Colon (tissue), 2 donors: ENCODE measurements around the gene SHLD2.
A peak's percentile ranks its signal among the peaks of the same experiment; 100 is the strongest.
"Not testable (repeated sequence)": the region's sequence is repeated elsewhere in the genome, so short reads cannot be mapped to it uniquely, and the experiment has no call there.

Experiments
- FAIRE-seq: peaks from 2 replicates; lab custom pipeline; 2012; peaks lifted over from hg19 to GRCh38; lab: Jason Lieb, UNC
- donor health status: control.
- donor health status: control.

SHLD2 gene

DNA sequence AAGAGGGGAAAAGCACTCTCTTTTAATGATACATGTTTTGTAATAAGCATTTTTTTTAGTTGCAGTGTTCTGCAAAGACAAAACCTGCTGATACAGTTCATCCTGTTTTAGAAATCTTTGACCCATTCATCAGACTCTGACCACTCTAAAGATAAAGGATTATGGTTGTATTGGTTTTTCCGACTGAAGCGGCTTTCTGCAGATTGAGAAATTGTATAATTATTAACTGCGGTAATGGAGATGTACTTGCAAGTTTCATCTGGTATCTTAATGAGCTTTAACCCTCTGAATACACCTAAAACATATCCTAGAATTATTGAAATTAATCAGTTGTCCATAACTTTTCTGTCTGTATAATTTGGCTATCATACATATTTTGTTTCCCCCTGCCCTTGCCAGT, 50.6 kb downstream of the SHLD2 start:
- not testable (repeated sequence) for FAIRE-seq

DNA sequence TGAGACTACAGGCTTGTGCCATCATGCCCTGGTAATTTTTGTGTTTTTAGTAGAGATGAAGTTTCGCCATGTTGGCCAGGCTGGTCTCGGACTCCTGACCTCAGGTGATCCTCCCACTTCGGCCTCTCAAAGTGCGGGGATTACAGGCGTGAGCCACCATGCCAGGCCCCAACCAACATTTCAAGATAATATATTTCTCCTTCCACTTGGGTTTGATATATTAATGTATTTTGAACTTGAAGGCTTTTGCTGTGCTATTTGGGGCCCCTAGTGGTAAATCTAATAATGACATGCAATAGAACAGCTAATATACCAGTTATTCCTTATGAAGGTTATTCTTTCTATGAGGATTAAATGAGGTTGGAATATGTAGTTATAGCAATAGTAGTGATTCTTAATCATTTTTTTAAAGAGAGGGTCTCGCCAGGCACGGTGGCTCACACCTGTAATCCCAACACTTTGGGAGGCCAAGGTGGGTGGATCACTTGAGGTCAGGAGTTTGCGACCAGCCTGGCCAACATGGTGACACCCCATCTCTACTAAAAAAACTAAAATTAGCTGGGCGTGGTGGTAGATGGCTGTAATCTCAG, 54.1 kb downstream of the SHLD2 start:
- FAIRE-seq = not testable (repeated sequence)

DNA sequence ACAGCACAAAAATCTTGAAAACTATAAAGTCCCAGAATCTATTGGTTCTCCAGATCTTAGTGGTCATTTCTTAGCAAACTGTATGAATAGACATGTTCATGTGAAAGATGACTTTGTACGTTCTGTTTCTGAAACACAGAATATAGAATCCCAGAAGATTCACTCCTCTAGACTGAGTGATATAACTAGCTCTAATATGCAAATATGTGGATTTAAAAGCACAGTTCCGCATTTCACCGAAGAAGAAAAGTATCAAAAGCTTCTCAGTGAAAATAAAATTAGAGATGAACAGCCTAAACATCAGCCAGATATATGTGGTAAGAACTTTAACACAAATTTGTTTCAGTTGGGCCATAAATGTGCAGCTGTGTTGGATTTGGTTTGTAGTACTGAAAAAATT, 56.5 kb downstream of the SHLD2 start:
- not testable (repeated sequence) for FAIRE-seq

DNA sequence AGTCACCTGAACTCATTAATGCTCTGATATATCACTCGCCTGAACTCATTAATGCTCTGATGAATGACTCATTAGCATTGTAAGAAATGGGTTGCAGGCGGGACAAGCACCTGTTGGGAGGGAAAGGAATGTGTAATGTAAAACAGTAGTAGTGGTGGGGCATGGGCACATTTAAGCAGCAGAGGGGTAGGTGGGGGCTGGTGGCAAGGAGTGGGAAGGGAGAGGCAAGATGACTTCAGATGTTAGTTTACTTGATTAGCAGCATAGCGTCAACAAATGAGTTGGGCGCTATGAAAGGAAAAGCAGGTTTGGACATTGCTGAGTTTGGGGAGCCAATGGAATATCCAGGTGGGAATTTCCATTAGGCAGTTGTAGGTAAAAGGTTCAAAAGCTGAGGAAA, 61.8 kb downstream of the SHLD2 start:
- FAIRE-seq = not testable (repeated sequence)

DNA sequence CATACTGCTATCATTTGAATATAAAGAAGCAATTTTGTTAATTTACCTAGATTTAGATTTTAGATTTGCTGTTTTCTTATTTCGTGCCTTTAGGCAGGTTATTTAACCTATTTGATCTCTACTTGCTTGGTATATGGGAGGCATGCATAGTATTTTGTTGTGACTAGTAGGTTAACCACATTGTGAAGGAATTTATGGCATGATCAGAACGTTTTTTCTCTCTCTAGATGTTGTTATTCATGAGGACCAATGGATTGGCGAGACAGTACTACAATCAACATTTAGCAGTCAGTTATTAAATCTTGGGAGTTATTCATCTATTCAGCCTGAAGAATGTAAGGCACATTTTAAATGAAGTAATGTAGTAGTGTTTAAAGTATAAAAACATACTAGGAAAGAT, 62.8 kb downstream of the SHLD2 start:
- not testable (repeated sequence) for FAIRE-seq

DNA sequence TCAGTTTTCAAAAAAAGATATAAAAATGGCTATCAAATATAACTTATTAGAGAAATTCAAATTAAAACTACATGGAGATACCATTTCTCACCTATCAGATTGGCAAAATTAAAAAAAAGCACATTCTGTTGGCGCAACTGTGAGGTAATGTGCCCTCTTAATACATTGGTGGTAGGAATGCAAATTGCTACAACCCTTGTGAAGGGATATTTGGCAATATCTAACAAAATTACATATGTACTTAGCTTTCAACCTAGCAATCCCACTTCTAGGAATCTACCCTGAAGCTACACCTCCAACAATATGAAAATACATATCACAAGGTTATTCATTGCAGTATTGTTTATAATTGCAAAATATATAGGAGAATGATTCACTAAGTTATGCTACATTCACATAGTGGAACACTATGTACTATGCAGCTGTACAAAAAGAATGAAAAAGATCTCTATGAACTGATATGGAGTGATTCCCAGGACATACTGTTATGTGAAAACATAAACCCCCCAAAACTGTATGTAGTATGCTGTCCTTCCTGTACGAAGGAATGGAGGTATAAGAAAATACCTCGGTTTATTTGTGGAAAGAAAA, 67.8 kb downstream of the SHLD2 start:
- FAIRE-seq = not testable (repeated sequence)

DNA sequence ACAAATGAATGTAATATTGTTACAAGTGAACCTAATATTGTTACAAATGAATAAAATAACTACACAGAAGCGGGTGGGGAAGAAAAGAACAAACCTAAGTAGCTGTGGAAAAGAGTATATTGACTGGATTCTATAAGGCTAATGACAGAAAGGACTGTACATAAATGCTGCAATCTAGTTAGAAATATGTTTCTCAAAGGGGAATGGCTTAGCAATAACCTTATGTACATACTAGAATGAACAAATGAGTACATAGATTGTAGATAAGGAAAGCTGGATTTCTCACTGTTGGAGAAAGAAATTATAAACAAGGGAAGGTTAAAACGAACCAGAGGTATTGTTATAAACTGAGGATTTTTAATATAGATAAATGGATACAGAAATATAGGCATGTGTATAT, 68.4 kb downstream of the SHLD2 start:
- FAIRE-seq = not testable (repeated sequence)

DNA sequence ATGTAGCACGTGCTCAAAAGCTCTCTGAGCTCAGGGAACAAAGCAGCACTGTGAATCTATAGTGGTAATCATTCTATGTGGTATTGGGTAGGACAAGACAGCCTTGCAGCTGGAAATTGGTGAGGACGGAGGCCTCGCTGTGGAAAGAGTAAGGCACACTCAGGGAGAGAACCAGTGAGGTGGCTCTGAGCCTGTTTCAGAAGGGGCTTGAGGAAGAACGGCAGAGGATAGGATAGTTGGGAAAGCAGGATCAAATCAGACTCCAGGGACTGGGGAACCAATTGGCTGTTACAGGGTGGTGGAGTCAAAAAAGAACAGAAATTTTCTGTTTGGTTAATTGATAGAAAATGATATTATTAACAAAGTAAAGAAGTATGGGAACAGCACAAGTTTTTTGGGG, 74.9 kb downstream of the SHLD2 start:
- FAIRE-seq = not testable (repeated sequence)

DNA sequence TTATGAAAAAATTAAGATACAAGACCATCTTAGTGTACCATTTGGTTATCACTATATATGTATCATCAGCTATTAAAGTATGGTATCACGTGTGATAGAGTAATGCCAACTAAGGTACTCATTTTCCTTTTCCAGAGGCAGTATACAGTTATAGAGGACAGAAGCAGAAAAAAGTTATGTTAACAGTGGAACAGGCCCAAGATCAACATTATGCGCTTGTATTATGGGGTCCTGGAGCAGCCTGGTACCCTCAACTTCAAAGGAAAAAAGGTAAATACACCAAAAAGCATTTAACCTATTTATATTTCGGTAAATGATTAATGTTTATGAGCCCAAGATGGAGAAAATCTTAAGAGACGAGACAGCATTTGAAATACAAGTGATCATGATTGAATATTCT, 75.7 kb downstream of the SHLD2 start:
- FAIRE-seq = peak; percentile 76

DNA sequence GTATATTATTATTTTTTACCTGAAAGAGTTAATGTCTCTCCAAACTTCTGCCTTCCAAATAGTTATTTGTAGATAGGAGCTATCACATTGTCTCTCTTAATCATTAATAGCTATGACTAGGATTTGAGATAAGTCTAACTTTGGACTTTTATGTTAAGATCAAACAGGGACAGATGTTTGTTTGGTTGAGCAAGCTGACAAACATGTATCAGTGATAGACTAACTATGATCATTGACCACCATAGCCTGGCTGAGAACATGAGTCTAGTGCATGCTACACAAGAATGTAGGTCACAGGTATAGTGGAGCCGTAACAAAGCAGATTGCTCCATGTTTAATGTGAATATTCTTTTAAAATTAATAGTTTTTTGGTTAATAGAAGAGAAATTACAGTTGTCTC, 76.7 kb downstream of the SHLD2 start:
- peak; percentile 10 for FAIRE-seq

DNA sequence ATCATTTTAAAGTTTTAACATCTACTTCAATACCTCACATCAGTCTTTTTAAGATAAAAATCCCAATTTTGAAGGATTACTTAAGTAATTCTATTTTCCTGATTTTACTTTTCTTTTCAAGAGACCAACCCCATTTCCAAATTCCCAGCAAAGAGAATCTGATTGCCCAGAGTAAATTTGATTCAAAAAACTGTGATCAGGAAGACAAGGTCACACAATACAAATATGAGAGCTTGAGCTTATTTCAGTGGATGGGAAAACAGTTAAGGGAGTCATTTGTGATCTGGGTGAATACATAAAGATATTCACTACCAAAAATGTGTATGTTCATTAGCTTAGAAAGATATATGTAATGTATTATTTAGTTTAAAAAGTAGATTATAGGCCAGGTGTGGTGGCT, 77.2 kb downstream of the SHLD2 start:
- FAIRE-seq = not testable (repeated sequence)

DNA sequence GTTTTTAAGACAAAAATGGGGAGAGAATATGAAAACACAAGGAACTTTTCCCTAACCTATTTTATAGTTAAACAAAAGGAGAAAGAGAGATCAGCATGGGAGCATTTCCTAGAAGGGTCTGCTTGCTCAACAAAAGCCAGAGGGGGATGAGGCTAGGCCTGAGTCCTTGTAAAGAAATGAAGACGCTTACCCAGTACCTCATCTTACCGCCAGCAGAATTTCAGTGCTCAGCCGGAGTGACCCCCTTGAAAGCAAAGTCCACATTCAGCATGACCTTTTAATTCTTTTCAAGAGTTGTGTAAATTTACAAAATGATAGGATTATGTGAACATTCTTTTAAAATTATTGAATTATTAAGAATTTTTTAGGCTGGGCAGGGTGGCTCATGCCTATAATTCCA, 82.6 kb downstream of the SHLD2 start:
- FAIRE-seq = not testable (repeated sequence)

DNA sequence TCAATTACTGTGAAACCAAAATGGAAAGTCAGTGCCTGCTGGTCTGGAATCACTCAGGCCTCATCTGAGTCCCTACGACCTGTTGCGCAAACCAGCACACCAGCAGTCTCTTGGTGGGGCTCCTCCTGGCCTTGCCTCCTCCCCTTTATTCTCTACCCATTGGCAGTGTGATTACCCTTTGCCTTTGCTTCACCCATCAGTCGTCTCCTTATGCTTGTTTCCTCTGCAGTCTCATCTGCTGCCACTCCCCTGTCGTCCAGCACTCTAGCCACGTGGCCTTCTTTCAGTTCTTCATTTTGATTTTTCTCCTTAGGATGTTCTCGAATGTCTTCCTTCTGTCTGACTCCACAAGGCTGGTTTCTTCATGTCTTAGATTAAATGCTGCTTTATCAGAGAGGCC, 89.4 kb downstream of the SHLD2 start:
- not testable (repeated sequence) for FAIRE-seq

DNA sequence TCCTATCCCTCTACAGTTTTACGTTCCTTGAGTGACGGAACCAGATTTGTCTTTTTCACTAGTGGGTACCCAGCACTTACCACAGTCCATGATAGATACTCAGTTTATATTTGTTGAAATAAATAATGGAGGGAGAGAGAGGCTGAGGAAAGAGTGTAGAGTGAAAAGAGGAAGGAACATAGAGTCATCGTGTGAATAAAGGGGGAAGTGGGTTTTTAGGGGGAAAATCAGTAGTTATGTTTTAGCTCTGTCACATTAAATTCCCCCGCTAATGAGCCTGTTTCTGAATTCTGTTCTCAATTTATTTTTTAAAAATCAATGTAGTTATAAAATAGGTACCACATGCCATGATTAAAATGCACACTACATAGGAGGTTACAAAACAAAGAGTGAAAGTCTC, 91.0 kb downstream of the SHLD2 start:
- FAIRE-seq = not testable (repeated sequence)

DNA sequence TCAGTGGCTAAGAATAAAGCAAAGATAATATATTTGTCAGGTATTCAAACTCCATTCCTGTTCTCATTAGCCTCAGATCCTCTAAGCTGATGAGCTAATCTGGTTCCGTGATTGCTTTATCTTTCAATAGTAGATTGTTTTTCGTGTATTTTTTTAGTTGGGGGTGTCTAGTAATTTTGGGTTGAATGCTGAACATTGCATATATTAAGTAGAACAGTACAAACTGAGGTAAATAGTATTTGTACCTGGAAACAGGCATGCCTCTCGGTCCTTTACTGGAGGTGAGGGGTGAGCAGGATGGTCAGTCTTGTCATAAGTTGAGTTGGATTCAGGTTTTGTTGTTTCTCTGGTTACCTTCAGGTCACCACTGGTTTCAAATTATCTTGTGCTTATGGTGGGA, 92.6 kb downstream of the SHLD2 start:
- not testable (repeated sequence) for FAIRE-seq

DNA sequence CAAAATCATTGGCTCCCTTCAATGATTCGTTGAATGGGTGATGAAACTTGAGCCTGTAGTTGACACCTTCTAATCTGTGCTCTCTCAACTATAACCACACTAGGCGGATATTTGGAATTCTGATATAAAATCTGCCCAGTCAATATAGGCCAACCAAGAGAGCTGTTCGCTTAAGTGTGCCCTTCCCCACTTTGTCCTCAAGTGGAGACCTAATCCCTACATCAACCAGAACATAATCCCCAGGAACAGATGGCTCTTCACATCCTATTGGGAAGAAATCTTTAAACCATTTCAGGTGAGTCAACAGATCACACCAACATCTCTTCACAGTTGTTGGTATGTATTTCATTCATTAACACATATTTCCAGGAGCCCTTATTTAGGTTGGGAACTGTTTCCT, 96.8 kb downstream of the SHLD2 start:
- FAIRE-seq = not testable (repeated sequence)

DNA sequence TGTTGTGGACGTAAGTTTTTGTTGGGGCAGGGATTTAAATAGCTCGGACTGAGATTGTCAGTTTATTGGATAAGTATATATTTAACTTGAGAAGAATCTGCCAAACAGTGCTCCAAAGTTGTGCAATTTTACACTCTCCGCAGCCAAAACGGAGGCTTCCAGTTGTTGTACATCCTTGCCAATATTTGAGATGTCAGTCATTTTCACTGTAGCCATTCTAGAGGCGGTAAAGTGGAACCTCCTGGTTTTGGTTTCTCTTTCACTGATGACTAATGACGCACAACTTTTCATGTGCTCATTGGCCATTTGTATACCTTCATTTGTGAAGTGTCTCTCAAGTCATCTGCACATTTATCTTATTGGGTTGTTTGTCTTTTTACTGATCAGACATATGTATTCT, 105.9 kb downstream of the SHLD2 start:
- FAIRE-seq = not testable (repeated sequence)

DNA sequence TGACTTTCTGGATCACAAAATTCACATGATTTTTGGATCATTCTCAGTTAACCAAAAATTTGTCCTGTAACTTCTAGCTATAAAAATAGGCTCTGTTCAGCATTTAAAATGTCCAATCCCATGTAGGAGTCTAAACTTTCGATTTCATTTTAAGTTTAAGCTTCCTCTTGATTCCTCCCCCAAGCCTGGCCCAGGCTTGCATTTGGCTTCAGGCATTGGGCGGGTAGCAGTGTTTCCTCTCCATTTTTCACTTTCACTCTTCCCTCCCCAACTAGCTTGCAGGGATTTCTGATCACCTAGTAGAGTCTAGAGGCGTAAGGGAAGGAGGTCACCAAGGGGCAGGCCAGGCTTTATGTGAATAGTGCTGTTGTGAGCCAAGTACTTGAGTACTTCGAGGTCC, 109.8 kb downstream of the SHLD2 start:
- not testable (repeated sequence) for FAIRE-seq

DNA sequence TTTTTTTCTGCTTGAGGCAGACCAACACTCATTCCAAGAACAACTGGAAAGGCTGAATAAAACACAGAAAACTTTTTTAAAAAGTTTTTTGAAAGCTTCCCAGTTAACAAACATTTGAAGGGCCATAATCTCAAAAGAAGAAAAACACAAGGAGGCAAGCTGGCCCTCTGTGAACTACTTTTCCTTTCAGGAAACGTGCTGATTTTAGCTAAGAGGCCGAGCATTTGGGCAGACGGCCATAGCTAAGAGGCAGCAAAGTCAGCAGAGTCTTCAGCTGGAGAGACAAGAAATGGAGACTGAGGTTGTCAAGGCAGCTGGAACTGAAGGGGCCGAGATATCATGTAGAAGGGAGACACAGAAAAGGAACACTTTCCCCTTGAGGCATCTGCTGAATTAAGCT, 111.9 kb downstream of the SHLD2 start:
- FAIRE-seq = not testable (repeated sequence)

DNA sequence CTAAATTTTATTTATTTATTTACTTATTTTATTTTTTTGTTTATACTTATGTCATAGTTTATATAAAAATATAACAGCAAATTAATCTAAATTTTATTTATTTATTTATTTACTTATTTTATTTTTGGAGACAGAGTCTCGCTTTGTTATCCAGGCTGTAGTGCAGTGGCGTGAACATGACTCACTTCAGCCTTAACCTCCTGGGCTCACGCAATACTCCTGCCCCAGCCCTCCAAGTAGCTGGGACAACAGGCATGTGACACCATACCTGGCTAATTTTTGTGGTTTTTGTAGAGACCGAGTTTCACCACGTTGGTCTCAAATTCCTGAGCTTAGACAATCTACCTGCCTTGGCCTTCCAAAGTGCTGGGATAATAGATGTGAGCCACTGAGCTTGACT, 115.3 kb downstream of the SHLD2 start:
- not testable (repeated sequence) for FAIRE-seq

DNA sequence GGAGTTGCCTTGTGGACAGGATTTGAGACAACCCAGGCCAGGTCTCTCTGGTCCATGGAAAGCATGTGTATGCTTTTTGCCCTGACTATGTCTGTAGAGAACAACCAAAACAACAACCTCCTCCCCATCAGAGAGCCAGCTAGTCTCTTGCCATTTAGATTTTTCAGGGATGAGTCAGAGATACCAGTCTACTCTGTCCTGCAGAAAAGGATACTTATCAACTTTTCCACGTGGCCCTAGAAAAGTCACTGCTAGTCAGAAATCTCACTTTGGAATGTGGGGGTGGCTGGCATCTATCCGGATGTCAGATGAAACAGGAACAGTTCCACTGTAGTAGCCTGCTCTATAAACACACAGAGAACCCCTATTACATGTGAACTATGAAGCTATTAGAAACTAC, 116.8 kb downstream of the SHLD2 start:
- FAIRE-seq = not testable (repeated sequence)

DNA sequence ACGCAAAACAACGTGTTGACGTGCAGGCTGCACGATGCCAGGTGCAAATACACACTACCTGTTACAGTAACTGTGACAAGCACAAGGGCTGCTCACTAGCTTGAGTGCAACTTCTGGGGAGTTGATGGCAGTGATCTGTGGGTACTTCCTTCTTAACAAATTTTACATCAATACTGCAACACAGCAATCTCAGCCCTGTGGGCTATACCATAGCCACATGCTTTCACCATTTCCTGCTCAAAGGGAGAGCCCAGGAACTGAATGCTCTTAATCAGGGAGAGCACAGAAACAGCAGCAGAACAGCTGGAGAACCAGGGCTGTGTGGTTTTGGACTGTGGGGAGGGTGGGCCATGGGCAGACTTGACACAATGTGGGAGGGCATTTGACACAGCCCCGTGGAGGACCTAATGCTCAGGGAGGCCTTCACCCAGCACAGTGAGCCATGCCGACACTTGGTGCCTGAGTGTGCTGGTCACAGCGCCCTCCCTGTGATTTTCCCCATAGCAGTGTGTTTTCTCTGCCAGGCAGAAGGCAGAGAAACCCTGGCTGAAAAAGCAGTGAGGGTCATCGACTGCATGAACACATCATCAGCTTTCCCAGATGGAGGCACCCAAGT, 118.3 kb downstream of the SHLD2 start:
- not testable (repeated sequence) for FAIRE-seq

DNA sequence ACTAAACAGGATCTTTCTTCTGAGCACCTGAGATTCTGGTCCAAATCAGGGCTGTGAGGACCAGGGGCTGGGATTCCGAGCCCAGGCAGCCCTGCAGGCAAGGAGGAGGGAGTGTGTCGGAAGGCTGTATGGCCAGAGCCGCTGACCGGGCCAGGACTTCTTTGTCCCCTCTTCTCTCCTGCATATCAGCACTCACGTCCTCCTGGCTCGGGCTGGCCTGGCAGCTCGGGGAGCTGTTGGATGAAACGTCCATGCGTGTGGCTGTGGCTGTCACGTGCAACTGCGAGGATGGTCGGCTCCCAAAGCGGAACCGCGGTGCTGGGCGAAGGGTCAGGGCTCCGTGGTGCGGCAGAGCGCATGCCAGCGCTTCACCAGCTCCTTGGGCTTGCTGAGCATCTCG, 118.8 kb downstream of the SHLD2 start:
- FAIRE-seq = not testable (repeated sequence)

DNA sequence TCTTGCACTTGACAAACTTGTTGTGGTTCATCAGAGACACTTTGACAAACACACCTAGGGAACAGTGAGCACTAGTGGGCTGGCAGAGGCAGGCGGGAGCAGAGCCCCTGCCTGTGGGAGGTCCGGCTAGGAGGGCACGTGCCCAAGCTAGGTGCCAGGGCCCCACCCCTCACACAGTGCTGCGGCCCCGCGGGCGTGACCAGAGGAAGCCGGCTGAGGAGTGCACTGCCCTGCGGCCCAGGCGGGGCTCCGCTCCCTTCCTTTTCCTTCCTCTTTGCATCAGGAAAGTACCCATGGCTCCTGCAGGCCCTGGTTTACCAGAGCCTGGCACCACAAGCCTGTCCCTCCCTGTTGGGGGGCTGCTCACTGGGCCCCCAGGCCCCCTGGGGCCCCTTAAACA, 121.1 kb downstream of the SHLD2 start:
- not testable (repeated sequence) for FAIRE-seq
